Stimulated activated CD8-positive, alpha-beta memory T cell treated with anti-CD3 and anti-CD28 coated beads, Interleukin-15, amount 100 ng/mL, for 1 hour (primary cell): ENCODE data around the gene ASPHD1.
"Not testable (repeated sequence)": the region's sequence is repeated elsewhere in the genome, so short reads cannot be mapped to it uniquely, and the experiment has no call there.

Source experiments
- DNase-seq: peaks from one replicate; pipeline ENCODE4 v3.0.0-alpha.2; 2020; ENCODE audit warnings: low read depth

The ASPHD1 gene

DNA sequence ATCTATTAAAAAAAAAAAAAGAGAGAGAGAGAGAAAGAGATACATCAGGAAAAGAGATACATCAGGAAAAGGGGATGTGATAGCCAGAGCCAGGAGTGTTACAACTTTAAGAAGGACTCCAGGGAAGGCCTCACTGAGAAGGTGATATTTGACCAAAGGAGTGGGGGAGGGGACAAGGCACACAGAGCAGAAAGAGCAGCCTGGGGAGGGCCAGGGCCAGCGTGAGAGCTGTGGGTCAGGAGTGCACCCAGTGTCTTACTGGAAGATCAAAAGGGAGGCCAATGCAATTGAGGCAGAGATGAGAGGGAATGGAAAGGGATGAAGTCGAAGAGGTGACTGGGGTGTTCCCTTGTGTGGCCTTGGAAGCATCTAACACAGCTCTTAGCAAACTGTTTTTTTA, 7.7 kb downstream of the ASPHD1 start:
- DNase-seq, result no peak

DNA sequence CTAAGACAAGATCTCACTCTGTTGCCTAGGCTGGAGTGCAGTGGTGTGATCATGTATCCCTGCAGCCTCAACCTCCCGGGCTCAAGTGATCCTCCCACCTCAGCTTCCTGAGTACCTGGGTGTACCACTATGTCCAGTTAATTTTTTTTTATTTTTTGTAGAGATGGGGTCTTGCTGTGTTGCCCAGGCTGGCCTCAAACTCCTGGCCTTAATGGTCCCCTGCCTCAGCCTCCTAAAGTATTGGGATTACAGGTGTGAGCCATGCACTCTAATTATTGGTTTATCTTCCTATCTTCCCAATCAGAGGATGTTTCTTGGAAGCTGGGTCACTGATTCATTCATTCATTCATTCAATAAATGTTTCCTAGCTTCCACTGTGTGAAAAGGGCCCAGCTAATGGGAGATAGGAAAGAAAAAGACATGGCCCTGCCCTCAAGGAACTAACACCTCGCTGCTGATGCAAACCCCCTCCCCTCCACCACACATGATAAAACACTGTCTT, 8.5 kb downstream of the ASPHD1 start:
- no peak for DNase-seq

DNA sequence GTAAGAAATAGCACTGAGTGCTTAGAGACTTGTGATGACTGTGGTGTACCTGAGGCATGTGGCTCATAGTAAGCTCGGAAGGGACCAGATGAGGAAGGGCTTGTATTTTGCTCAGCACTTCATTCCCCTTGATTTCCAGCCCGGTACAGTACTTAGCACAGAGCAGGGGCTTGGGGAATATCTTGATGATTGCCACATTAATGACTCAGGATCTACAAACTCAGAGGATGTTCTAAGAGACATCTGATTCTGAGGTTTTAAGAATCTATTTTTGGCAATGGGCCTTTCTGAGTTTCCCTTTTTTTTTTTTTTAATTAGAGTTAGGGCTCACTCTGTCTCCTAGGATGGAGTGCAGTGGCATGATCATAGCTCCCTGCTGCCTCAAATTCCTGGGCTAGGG, 9.1 kb downstream of the ASPHD1 start:
- no peak for DNase-seq

DNA sequence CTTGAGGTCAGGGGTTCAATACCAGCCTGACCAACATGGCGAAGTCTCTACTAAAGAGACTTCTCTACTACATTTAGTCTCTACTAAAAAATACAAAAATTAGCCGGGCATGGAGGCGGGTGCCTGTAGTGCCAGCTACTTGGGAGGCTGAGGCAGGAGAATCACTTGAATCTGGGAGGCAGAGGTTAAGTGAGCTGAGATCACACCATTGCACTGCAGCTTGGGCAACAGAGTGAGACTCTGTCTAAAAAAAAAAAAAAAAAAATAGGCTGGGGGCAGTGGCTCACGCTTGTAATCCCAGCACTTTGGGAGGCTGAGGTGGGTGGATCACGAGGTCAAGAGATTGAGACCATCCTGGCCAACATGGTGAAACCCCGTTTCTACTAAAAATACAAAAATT, 9.6 kb downstream of the ASPHD1 start:
- not testable (repeated sequence) for DNase-seq

DNA sequence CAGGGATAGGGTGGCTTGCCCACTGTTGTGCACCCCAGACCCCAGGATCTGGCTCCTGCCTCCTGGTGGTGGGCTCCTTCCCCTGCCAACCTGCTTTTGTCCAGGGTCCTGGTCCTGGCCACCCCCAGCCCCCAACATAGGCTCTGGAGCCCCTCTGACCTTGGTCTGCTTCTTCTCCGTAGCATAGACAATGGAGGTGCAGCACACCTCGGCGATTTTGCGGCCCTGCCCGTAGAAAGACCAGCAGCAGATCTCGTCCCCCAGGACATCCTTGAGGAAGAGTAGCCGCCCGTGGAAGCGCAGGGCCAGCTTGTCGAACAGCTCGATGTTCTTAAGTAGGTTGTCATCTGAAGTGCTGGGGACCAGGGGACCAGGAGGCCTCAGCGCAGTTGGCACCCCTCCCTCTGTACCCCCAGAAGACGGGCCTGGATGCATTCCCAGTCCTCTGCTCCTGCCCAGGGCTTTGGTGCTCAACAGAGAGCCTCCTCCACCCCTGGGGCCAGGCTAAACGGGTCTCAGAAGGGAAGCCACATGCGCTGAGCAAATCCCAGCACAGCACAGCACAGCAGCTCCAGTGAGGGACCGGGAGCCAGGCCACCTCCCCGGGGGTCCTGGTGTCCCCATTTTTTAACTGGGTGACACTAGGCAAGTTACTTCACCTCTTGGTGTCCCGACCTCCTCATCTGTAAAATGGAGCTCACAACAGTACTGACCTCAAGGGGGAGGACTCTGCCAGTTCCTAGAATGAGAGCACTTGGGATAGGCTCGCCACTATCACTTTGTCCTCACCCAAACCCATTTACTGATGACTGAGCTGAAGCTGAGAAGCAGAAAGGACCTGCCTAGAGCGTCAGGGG, 10.8 kb downstream of the ASPHD1 start:
- DNase-seq, result no peak

DNA sequence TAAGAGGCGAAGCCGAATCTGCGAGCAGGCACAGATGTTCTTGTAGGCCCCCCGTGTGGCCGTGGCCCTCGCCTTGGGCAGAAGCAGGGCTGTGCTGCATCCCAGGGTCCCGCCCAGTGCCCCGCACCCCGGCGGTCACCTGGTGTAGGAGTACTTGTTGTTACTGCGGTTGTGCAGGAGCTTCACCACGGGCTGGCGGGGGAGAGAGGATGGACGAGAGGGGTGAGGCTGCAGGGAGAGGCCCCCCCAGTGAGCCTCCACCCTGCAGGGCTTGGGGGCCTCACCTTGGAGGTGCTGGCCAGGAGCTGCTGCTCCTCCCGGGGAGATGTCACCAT, 11.4 kb downstream of the ASPHD1 start:
- DNase-seq, result no peak

DNA sequence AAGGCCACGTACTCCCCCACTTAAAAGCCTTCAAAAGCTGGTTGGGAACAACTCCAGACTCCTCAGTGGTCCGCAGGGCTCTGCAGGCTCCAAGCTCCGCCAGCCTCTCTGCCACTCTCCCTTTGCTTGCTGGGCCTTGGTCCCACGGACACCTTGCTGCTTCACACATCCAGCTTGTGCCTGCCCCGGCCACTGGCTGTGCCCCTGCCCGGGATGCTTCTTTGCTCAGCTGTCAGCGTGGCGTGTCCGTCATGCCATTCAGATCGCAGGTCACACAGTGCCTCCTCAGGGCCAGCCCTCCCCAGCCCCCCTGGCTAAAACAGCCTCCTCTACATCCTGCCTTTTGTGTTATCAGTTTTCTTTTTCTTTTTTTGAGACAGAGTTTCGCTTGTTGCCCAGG, 11.8 kb downstream of the ASPHD1 start:
- no peak for DNase-seq

DNA sequence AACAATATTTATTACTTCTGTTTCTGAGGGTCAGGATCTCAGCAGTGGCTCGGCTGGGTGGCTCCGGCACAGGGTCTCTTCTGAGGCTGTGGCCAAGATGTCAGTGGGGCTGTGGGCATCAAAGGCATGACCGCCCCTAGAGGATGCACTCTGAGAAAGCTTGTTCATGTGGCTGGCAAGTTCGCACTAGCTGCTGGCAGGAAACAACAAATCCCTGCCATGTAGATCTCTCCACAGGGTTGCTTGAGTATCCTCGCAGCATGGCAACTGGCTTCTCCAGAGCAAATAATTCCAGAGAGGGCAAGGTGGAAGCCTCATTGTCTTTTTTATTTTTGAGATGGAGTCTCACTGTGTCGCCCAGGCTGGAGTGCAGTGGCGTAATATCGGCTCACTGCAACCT, 13.2 kb downstream of the ASPHD1 start:
- no peak for DNase-seq

DNA sequence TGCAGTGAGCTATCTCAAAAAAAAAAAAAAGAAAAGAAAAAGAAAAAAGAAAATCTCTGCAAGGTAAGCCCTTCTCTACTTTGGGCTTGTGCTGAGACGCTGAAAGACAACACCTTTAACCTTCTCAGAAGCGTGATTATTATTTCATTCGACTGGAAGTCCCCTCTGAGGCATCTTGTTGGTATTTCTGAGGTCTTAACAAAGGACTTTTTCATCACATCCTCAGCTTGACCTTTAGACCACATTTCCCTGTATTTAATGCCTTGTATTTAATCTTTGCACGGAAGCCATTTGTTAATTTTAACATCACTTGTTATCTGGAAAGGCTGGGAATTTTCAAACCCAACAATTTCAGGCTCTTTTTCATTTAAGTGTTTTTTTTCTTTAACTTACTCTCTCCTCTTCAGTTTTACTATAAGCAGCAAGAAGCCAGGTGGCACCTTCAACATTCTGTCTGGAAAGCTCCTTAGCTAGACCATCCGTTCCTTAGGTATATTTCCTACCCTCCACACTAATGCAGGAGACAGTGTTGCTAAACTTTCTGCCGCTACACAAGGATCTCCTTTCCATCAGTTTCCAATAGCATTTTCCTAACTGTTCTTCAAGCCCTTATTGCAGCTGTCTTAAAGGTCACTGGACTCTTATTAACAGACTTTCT, 15.4 kb downstream of the ASPHD1 start:
- DNase-seq, result no peak

DNA sequence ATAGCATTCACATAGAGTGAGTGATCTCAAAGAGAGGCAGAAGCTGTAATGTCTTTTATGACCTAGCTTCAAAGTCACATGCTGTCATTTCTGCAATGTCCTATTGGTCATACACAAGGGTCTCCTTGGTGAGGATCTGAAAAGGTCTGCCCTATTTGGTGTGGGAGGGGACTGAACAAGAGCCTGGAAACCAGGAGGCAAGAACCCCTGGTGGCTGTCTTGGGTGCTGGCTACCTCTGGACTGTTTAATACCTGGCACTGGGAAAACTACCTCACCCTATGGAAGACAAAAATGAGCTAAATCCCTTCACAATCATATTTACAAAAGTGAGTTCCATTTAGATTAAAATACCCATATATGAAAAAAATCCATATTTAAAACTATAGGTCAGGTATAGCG, 16.7 kb downstream of the ASPHD1 start:
- no peak for DNase-seq

DNA sequence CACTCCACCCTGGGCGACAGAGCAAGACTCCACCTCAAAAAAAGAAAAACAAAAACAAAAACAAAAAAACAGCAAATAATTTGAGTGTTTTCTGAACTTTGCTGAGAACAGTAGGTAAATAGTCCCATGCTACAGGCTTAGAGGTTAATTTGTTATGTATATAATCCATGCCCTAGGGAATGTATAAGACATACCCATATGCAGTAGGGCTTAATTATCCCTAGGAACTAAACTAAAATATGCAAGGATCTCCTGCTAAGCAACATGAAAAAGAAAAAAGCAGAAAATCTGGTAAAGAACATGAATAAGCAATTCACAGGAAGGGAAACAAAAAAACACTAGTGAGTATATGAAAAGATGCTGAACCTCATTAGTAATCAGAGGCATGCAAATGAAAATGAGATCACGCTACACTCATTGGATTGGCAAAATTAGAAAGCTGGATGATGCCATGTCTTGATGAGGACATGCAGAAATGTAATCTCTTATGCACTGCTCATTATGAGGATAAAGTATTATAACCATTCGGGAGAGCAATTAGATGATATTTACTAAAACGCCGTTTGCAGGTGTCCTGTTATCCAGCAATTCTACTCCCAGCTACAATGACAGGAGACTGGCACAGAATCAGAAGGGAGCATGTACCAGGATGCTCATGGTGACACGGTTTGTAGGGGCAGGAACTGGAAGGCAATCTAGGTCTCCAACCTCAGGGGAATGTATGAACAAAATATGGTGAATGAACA, 20.2 kb downstream of the ASPHD1 start:
- DNase-seq, result no peak

DNA sequence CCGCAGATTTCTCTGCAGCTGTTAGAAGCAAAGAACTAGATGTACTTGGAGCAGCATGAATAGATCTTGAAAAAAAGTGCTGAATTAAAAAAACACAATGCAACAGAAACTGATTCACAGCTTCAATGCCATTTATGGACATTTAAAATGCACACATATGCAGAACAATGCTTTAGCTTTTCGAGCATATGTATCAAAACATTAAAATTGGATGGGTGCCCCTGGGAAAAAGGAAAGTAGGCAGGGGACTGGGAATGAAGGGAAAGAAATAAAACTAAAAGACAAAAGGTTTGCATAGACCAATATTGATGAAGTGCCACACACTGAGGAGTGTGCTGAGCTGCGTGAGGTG, 20.7 kb downstream of the ASPHD1 start:
- DNase-seq, result no peak

DNA sequence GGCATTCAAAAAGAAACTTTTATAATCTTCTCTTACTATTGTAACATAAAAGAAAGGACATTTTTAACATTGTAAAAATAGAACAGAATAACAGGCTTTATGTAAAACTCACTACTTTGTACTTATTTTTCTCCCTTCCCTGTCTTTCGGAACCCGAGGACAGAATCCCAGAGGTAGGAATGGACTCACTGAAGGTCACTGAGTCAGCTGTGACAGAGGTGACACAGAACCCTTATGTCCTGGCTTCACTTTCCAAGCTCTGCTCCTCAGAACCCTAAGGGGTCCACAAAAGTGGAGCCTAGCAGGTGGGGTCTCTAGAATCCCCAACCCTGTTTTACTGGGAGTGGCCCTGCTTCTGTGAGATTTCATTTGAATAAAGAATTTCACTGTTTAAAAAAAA, 22.0 kb downstream of the ASPHD1 start:
- DNase-seq, result no peak

DNA sequence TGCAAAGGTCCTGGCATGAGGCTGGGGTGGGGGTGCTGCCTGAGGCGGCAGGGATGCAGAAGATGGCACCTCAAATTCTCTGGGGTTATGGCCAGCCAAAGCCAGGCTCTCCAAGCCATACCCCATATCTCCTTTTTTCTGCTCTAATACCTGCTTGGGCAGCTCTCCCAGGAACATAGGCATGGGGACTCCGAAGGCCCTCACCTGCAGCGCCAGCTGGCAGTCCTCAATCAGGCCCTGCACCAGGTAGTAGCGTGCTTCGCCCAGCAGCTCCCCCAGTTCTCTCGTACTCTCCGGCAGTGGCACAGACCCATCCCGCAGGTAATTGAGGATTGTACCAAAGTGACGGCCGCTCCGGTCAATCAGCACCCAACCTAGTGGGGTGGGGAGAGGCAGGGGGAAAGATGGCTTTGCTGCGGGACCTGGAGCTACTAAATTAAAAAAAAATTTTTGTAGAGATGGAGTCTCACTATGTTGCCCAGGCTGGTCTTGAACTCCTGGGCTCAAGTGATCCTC, 22.8 kb downstream of the ASPHD1 start:
- DNase-seq, result no peak

DNA sequence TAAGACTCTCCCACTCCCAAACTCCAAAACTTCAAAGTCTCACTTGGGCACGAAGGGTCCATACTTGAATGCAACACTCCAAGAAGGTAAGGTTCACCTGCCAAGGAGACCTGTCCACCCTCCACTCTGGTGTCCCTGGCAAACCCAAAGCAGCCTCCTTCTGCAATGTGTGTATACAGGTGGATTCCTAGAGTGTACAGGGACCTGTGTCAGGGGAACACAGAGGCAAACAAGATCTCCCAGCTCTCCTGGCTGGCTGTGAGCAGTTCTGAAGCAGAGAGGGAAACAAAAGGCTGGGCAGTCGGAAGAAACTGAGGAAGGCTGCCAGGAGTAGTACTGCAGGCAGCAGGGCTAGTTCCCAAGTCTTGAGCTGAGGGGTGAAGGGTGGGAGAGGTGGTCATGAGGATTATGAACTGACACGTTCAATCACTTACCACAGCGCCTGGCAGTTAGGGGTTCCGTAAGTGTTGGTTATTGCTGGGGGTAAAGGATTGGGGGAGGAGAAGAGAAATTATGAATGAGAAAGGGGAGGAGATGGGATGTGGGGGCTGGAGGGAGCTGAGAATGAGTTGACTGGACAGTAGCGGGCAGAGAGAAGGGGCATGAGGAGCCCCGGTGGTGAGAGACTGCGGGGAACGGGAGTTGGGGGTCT, 24.9 kb downstream of the ASPHD1 start:
- DNase-seq, result no peak

DNA sequence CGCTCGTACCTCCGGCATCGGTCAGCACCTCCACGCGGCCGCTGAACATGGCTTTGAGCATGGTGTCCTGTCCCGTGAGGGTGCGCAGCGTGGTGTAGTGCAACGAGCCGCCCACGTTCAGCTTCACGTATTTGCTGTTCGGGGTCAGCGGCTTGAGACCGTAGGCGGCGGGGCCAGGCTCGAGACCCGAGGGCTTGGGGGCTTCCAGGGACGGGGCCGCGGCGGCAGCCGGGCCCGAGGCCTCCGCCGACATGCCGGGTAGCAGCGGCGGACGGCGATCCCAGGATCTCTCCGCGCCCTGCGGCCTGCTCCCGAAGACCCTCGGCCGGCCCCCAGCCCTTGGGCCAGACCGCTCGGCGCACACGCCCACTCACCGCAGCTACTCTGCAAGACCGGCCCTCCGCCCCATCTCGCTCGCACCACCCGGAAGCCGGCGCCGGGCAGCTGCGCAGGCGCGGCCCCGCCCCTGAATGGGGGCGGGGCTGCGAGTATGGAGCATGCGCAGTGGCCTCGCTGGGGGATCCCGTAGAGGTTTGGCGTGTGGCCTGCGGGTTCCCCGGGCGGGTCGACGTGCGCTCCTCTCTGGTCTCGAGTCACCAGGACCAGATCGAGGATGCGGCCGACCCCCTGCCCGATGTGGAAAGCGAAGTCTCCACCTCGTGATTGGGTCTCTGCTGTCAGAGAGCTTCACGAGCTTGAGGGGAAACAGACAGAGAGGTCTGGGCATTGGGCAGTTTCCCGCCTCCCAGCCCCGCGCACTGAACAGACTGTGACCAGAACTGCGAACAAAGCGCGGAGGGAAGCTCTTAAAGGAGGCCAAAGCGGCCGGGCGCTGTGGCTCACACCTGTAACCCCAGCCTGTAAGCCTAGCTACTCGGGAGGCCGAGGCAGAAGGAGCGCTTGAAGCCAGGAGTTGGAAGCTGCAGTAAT, 25.8 kb downstream of the ASPHD1 start, which contains the start of gene KCTD13:
Gene KCTD13, minus strand, starts transcription at position 446 of the 930 bp plus-strand sequence. Its CDS starts 193 bp downstream, at position 253.
- peak; percentile 70 for DNase-seq

DNA sequence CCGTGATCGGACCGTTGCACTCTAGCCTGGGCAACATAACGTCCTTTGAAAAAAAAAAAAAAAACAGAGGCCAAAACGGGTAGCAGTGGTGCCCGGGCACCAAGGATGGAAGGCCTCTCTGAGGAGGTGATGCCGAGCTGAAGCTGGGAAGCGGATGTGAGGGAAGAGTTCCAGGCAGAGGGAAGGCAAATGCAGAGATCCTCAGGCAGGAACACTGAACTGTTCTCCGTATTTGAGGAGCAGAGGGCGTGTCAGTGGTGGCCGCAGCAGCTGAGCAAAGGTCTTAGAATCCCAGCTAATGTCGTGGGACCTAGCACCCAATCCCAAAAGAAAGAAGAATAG, 26.4 kb downstream of the ASPHD1 start:
- DNase-seq, result no peak

DNA sequence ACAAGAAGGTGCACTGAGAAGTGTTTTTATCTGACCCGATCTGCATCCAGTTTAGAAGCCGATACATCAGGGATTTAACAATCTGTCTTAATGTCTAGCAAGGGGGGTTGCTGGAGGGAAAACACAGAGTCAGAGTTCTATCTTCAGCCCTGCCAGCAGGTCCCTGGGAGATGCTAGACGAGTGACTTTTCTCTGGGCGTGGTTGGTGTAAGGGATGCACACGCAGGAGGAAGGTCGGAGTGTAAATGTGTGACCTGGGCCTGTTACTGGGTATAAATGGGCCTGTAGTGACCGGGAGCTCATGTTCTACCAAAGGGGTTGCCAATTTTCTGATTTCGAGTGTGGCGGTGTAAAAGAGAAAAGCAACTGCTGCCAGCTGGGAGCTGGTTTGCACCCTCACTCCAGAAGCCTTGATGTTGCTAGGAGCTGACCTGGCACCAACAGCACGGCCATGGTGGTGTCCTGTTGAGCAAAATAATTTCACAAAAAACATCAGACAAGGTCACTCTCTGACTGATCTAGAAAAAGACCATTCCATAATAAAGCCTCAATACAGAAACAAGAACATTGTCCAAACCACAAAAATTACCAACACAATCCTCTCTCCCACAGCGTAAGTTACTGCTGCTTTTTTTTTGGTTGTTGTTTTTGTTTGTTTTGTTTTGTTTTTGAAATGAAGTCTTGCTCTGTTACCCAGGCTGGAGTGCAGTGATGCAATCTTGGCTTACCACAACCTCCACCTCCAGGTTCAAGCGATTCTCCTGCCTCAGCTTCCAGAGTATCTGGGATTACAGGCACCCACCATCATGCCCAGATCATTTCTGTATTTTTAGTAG, 27.0 kb downstream of the ASPHD1 start:
- DNase-seq, result no peak

DNA sequence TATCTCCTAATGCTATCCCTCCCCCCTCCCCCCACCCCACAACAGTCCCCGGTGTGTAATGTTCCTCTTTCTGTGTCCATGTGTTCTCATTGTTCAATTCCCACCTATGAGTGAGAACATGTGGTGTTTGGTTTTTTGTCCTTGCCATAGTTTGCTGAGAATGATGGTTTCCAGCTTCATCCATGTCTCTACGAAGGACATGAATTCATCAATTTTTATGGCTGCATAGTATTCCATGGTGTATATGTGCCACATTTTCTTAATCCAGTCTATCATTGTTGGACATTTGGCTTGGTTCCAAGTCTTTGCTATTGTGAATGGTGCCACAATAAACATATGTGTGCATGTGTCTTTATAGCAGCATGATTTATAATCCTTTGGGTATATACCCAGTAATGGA, 31.5 kb downstream of the ASPHD1 start:
- not testable (repeated sequence) for DNase-seq

DNA sequence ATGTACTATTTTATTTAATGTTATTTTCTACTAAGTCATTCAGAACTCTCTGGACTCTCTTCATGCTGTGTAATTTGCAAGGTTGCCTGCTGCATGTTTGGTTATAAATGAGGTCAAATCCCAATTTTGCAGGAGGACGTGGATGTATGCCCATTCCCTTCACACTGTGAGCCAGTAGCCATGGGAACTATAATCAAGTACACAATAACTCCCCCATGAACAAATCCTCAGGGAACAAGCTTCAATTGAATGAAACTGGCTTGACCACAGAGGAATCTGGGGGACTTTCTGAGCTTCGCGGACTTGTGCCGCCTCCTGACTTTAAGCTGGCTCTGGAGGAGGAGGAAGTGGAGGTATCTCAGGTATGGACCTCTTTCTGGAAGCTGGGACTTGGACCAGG, 40.4 kb downstream of the ASPHD1 start:
- no peak for DNase-seq
